GM13976 (cell line): ENCODE results near the gene DET1.

Experiments
- DNase-seq: peaks from one replicate; pipeline ENCODE4 v3.0.0; 2012; ENCODE audit warnings: low spot score
- CTCF ChIP-seq: IDR thresholded peaks from 2 replicates; pipeline ENCODE4 v1.5.1; 2012; ENCODE audit warnings: borderline replicate concordance, mild to moderate bottlenecking; ENCODE audit not compliant: insufficient read depth; ENCODE audit errors: extremely low read depth, missing control alignments, control extremely low read depth
- in situ Hi-C: fragments of 300-500 bp; cut with MboI; formaldehyde crosslinking; loops from one replicate; pipeline ENCODE4 v1.12.0; 2022; ENCODE audit warnings: low sequenced_read_pairs, mixed read lengths, inconsistent platforms; ENCODE audit not compliant: unreplicated experiment

Gene DET1

DNA sequence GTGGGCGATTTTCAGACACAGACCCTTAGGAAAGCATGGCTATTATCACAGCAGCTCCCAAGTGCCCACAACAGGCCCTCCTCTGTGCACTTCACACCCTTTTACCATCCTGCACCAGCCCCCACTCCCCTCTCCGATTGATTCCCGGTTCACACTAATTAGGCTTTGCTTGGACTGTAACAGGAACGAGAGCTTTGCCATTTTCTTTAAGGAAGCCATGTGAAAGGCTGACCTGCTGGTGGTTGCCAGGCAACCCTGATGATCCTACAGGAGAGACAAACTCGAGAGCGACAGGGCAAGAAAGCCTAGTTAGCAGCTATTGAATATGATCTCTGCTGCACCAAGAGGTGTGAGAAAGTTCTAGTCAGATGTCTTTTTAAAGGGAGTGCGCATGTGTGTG is 28.2 kb upstream of the DET1 start:
- DNase-seq = no peak
- TF ChIP-seq CTCF = no peak
- in situ Hi-C loops = no loop called here

- TF ChIP-seq CTCF = no peak
- in situ Hi-C loops = no loop called here
- no peak for DNase-seq
These were observed 27.6 kb upstream of the DET1 start for GRCh38 chr15:88574077-88574476.

GRCh38 chr15:88571852-88572259 is 25.4 kb upstream of the DET1 start:
- TF ChIP-seq CTCF = no peak
- no peak for DNase-seq
- in situ Hi-C loops = no loop called here

- no peak for TF ChIP-seq CTCF
- DNase-seq = no peak
- in situ Hi-C loops = no loop called here
These were observed 24.8 kb upstream of the DET1 start for GRCh38 chr15:88571153-88571851.

- in situ Hi-C loops = no loop called here
- no peak for TF ChIP-seq CTCF
- no peak for DNase-seq
These were observed 22.1 kb upstream of the DET1 start for GRCh38 chr15:88568589-88568988.

DNA sequence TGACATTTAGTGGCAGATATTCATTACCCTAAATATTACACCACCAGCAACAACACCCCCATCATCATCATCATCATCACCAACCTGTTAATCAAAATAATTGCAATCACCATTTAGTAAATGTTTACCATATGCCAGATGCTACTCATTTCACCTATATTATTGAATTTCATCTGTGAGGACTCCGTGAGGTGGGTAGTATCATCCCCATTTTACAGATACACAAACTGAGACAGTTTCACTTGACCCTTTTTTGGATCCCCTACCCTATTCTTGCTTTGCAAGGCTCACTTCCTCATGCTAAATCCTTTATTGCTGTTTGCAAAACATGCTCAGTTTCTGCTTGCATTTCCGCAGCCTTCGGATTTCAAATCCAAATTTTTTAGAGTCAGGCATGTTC is 18.3 kb upstream of the DET1 start:
- TF ChIP-seq CTCF = no peak
- in situ Hi-C loops = no loop called here
- no peak for DNase-seq
